T-helper 2 cell (primary cell): ENCODE results near the gene TMPRSS11A.

Source experiments
- DNase-seq, 5 experiments: peaks; one replicate each; pipeline versions ENCODE4 v3.0.0 to v3.0.0-alpha.2; 2012 to 2022

TMPRSS11A gene

GRCh38 chr4:67911638-67912037 lies 51.7 kb downstream of the TMPRSS11A start:
- no peak for DNase-seq

GRCh38 chr4:67911141-67911540 lies 52.2 kb downstream of the TMPRSS11A start:
- DNase-seq, result no peak

- no peak for DNase-seq
These were observed 52.7 kb downstream of the TMPRSS11A start for GRCh38 chr4:67910585-67910905.

- DNase-seq, result peak in 1 of 5 experiments; percentile 12
These were observed 53.2 kb downstream of the TMPRSS11A start for GRCh38 chr4:67909905-67910584.

- no peak for DNase-seq
These were observed 55.6 kb downstream of the TMPRSS11A start for GRCh38 chr4:67907650-67908049.

GRCh38 chr4:67899096-67899495 lies 64.2 kb downstream of the TMPRSS11A start:
- no peak for DNase-seq

GRCh38 chr4:67897686-67898085 lies 65.6 kb downstream of the TMPRSS11A start:
- DNase-seq, result no peak

- no peak for DNase-seq
These were observed 66.8 kb downstream of the TMPRSS11A start for GRCh38 chr4:67896421-67897065.

GRCh38 chr4:67894659-67895058 lies 68.6 kb downstream of the TMPRSS11A start:
- DNase-seq, result no peak

GRCh38 chr4:67892905-67893304 lies 70.4 kb downstream of the TMPRSS11A start:
- DNase-seq, result no peak

- no peak for DNase-seq
These were observed 71.0 kb downstream of the TMPRSS11A start for GRCh38 chr4:67892253-67892652.

- DNase-seq, result no peak
These were observed 71.6 kb downstream of the TMPRSS11A start for GRCh38 chr4:67891645-67892044.

- DNase-seq, result no peak
These were observed 77.0 kb downstream of the TMPRSS11A start for GRCh38 chr4:67886281-67886680.

- no peak for DNase-seq
These were observed 77.5 kb downstream of the TMPRSS11A start for GRCh38 chr4:67885762-67886161.

GRCh38 chr4:67884701-67885100 lies 78.6 kb downstream of the TMPRSS11A start:
- DNase-seq, result no peak

- no peak for DNase-seq
These were observed 79.4 kb downstream of the TMPRSS11A start, which contains the start of gene TMPRSS11D for GRCh38 chr4:67883902-67884301. Gene TMPRSS11D (minus strand): TSS chr4:67884002. CDS start chr4:67883933, 69 bp downstream.

- no peak for DNase-seq
These were observed 79.8 kb downstream of the TMPRSS11A start for GRCh38 chr4:67883458-67883857.

GRCh38 chr4:67880866-67881610 lies 82.3 kb downstream of the TMPRSS11A start:
- DNase-seq, result no peak

GRCh38 chr4:67879486-67879885 lies 83.8 kb downstream of the TMPRSS11A start:
- no peak for DNase-seq

GRCh38 chr4:67877086-67877485 lies 86.2 kb downstream of the TMPRSS11A start:
- DNase-seq, result no peak

GRCh38 chr4:67874986-67875385 lies 88.3 kb downstream of the TMPRSS11A start:
- no peak for DNase-seq

GRCh38 chr4:67873116-67873515 lies 90.2 kb downstream of the TMPRSS11A start:
- no peak for DNase-seq

- peak in 1 of 5 experiments; percentile 34 for DNase-seq
These were observed 91.4 kb downstream of the TMPRSS11A start for GRCh38 chr4:67871867-67872266.
